ENCODE data around the gene IRX4. TPM values are rescaled to one million over a fixed set of nuclear protein-coding genes. Genes with fewer than 3 reads are reported as not detected.

IRX4 gene
- total and polyA plus RNA-seq, 2 donors (not counting 1 experiment from before 2014, with no cell fraction given) = not detected

GRCh38 chr5:1910081-1910760, 27.5 kb upstream of the IRX4 start:
- Histone ChIP-seq H2AFZ (ENCODE audit: low read length) (no peak overlapping the region), H3K36me3 (ENCODE audit: control insufficient read depth, insufficient read depth, low read length) (no peaks in the 10 kb centered on the region), H3K79me2 (ENCODE audit: control insufficient read depth, insufficient read depth, low read length) (no peaks in the 10 kb centered on the region), H3K27me3 (ENCODE audit: control insufficient read depth, insufficient read depth, low read length) (no peaks in the 10 kb centered on the region), H3K4me1 (ENCODE audit: control insufficient read depth, extremely low read depth, insufficient read depth, low read length) (no peaks in the 10 kb centered on the region), H3K9ac (ENCODE audit: insufficient read depth, low read length) (no peak overlapping the region), H4K20me1 (ENCODE audit: control insufficient read depth, extremely low read depth, insufficient read depth, low read length) (no peaks in the 10 kb centered on the region), H3K9me3 (ENCODE audit: control insufficient read depth, insufficient read depth, low read depth, low read length) (no peaks in the 10 kb centered on the region), H3K4me2 (ENCODE audit: extremely low read depth, insufficient read depth, low read length) (no peak overlapping the region), H3K27ac (ENCODE audit: insufficient read depth, low read length) (no peak overlapping the region), H3K4me3 (replicated peaks in 1 of 4; ENCODE audit: control extremely low read depth in 1 of 4, insufficient read depth in 1 of 4, low read depth in 3 of 4, low read length in 4 of 4) (no peak overlapping the region)
- TF ChIP-seq, protein P1, sequence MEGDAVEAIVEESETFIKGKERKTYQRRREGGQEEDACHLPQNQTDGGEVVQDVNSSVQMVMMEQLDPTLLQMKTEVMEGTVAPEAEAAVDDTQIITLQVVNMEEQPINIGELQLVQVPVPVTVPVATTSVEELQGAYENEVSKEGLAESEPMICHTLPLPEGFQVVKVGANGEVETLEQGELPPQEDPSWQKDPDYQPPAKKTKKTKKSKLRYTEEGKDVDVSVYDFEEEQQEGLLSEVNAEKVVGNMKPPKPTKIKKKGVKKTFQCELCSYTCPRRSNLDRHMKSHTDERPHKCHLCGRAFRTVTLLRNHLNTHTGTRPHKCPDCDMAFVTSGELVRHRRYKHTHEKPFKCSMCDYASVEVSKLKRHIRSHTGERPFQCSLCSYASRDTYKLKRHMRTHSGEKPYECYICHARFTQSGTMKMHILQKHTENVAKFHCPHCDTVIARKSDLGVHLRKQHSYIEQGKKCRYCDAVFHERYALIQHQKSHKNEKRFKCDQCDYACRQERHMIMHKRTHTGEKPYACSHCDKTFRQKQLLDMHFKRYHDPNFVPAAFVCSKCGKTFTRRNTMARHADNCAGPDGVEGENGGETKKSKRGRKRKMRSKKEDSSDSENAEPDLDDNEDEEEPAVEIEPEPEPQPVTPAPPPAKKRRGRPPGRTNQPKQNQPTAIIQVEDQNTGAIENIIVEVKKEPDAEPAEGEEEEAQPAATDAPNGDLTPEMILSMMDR (conservative IDR thresholded peaks at IDR 0.05 in 1 of 2, IDR thresholded peaks at IDR 0.05 in 1 of 2; ENCODE audit: low read depth in 1 of 2, low read length in 2 of 2) = no peak
- no peak for TF ChIP-seq EZH2 (IDR thresholded peaks at IDR 0.05; ENCODE audit: low read length, missing control alignments)
- DNase-seq (ENCODE audit: low read depth in 2 of 2) = no peak

DNA sequence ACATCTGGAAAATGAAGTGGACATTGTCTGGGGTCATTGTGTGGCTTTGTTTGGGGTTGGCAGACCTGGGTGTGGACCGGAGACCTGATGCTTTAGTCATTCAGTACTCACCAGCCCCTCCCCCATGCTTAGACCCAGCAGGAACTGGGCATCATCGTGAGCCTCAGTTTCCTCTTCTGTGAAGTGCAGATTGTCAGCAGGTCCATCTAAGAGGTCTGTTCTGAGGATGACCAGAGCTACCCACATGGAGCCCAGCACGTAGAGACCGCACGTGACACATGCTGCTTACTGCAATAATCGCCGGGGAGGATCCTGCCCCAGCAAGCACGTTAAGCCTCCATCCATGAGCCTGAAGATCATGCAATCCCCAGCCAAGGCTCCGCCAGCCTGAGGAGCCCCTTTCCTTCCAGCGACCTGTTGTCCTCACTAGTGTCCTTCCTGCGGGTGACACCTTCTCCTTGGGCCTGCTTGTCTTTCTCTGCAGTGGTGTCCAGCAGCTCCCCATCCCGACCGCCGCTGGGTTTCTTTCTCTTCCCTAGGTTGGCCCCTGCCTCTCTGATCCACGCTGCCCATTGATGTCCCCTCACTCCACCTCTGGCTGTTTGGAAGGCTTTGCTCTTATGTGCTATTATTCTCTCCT, 26.7 kb upstream of the IRX4 start:
- H2AFZ ChIP-seq (ENCODE audit: low read length) = no peak overlapping the region

DNA sequence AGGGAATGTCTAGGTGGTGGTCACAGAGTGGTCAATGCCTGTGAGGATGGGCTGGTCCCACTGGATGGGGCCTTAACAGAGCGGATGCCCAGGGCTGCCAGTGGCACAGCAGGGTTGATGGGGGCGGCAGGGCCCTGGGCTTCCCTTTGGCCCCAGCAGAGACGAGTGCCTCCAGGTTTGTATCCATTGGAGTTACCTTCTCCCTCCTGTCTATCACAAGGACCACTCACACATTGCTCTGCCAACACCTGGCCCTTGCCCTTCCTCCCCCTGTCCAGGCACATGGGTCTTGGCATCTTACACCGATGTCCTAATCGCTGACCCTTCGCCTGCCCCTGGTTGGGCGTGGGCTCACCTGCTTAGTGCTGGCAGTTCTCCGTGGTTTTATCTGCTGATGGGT, 26.2 kb upstream of the IRX4 start:
- no peak overlapping the region for H3K4me3 ChIP-seq (replicated peaks in 1 of 4; ENCODE audit: control extremely low read depth in 1 of 4, insufficient read depth in 1 of 4, low read depth in 3 of 4, low read length in 4 of 4)
- H3K4me2 ChIP-seq (ENCODE audit: extremely low read depth, insufficient read depth, low read length) = no peak overlapping the region
- no peak overlapping the region for H2AFZ ChIP-seq (ENCODE audit: low read length)
- no peaks in the 10 kb centered on the region for H4K20me1 ChIP-seq (ENCODE audit: control insufficient read depth, extremely low read depth, insufficient read depth, low read length)
- no peaks in the 10 kb centered on the region for H3K27me3 ChIP-seq (ENCODE audit: control insufficient read depth, insufficient read depth, low read length)
- no peaks in the 10 kb centered on the region for H3K79me2 ChIP-seq (ENCODE audit: control insufficient read depth, insufficient read depth, low read length)
- H3K9ac ChIP-seq (ENCODE audit: insufficient read depth, low read length) = no peak overlapping the region
- no peaks in the 10 kb centered on the region for H3K9me3 ChIP-seq (ENCODE audit: control insufficient read depth, insufficient read depth, low read depth, low read length)
- TF ChIP-seq EZH2 (IDR thresholded peaks at IDR 0.05; ENCODE audit: low read length, missing control alignments) = no peak
- TF ChIP-seq, protein P1 (conservative IDR thresholded peaks at IDR 0.05 in 1 of 2, IDR thresholded peaks at IDR 0.05 in 1 of 2; ENCODE audit: low read depth in 1 of 2, low read length in 2 of 2) = no peak
- no peaks in the 10 kb centered on the region for H3K4me1 ChIP-seq (ENCODE audit: control insufficient read depth, extremely low read depth, insufficient read depth, low read length)
- H3K36me3 ChIP-seq (ENCODE audit: control insufficient read depth, insufficient read depth, low read length) = no peaks in the 10 kb centered on the region
- no peak overlapping the region for H3K27ac ChIP-seq (ENCODE audit: insufficient read depth, low read length)
- no peak for DNase-seq (ENCODE audit: low read depth in 2 of 2)

More for the DNA sequence above, 26.7 kb upstream of the IRX4 start:
- Histone ChIP-seq H3K79me2 (ENCODE audit: control insufficient read depth, insufficient read depth, low read length) (no peaks in the 10 kb centered on the region), H4K20me1 (ENCODE audit: control insufficient read depth, extremely low read depth, insufficient read depth, low read length) (no peaks in the 10 kb centered on the region), H3K27ac (ENCODE audit: insufficient read depth, low read length) (no peak overlapping the region), H3K4me2 (ENCODE audit: extremely low read depth, insufficient read depth, low read length) (no peak overlapping the region), H3K9ac (ENCODE audit: insufficient read depth, low read length) (no peak overlapping the region), H3K27me3 (ENCODE audit: control insufficient read depth, insufficient read depth, low read length) (no peaks in the 10 kb centered on the region), H3K4me3 (replicated peaks in 1 of 4; ENCODE audit: control extremely low read depth in 1 of 4, insufficient read depth in 1 of 4, low read depth in 3 of 4, low read length in 4 of 4) (no peak overlapping the region), H3K4me1 (ENCODE audit: control insufficient read depth, extremely low read depth, insufficient read depth, low read length) (no peaks in the 10 kb centered on the region), H3K36me3 (ENCODE audit: control insufficient read depth, insufficient read depth, low read length) (no peaks in the 10 kb centered on the region), H3K9me3 (ENCODE audit: control insufficient read depth, insufficient read depth, low read depth, low read length) (no peaks in the 10 kb centered on the region)
- TF ChIP-seq EZH2 (IDR thresholded peaks at IDR 0.05; ENCODE audit: low read length, missing control alignments) = no peak
- TF ChIP-seq, protein P1 (conservative IDR thresholded peaks at IDR 0.05 in 1 of 2, IDR thresholded peaks at IDR 0.05 in 1 of 2; ENCODE audit: low read depth in 1 of 2, low read length in 2 of 2) = no peak
- DNase-seq (ENCODE audit: low read depth in 2 of 2) = no peak

Data from fibroblast of lung (primary cell).